Measurements from ENCODE around the gene ELAVL1. TPM values are rescaled to one million over a fixed set of nuclear protein-coding genes. Genes with fewer than 3 reads are reported as not detected.

ELAVL1 gene
- total and polyA plus RNA-seq, 12 donors, result 12.8 to 78.9 (median 44.6) TPM

DNA sequence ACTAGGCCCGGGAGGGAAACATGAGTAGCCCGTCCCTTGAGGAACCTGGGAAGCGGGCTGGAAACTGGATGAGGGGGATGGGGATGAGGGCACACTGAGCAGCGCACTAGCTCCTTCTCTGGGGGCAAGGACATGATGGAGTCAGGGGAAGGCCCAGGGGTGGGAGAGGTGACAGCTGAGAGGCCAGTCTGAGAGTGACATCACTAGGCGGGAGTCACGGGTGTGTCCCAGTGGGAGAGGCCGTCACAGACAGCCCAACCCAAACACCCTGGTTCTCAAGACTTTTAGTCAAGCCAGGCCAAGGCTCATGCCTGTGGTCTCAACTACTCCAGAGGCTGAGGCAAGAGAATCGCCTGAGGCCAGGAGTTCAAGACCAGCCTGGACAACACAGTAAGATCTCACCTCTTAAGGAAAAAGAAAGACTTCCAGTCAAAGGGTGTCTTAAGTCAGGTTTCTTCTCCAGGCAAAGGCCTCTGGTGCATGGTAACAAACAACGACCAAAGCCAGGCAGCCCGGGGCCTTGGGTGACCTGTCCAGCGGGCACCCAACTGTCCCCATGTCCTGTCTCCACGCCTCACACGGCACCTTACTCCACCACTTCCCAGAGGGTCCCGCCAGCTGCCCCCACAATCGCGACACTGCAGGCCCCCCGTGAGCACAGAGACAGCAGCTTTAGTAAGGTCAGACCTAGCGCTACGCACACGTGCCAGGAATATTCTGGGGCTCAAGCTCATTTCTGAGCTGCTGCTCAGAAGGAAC lies 36.5 kb downstream of the ELAVL1 start:
- Histone ChIP-seq H3K4me1 (replicated peaks in 1 of 2) (no peaks in the 10 kb centered on the region), H3K9me3 (replicated peaks in 1 of 3) (no peaks in the 10 kb centered on the region), H3K27me3 (no peaks in the 10 kb centered on the region), H3K36me3 (replicated peaks in 1 of 2) (peaks cover 0 to 73% of the 10 kb centered on the region in 2 donors), H3K4me3 (no peak overlapping the region), H3K27ac (no peak overlapping the region)
- intact Hi-C loops (cut with DNase I), result no loop called here
- TF ChIP-seq CTCF (IDR thresholded peaks at IDR 0.05) (no peak), POLR2A (IDR thresholded peaks at IDR 0.05) (no peak)
- WGBS, 4 donors, result 88 to 94% (median 91%) methylated on average over 18 to 20 of the region's 20 CpGs
- no peak for DNase-seq

- 89 to 98% (median 92%) methylated on average over 8 to 15 of the region's 15 CpGs for WGBS, 4 donors
- Histone ChIP-seq H3K4me1 (replicated peaks in 1 of 2) (no peaks in the 10 kb centered on the region), H3K36me3 (replicated peaks in 1 of 2) (peaks cover 0 to 73% of the 10 kb centered on the region in 2 donors), H3K27me3 (no peaks in the 10 kb centered on the region), H3K9me3 (replicated peaks in 1 of 3) (no peaks in the 10 kb centered on the region), H3K27ac (no peak overlapping the region), H3K4me3 (no peak overlapping the region)
- intact Hi-C loops (cut with DNase I), result no loop called here
- DNase-seq, result no peak
- TF ChIP-seq POLR2A (IDR thresholded peaks at IDR 0.05) (no peak), CTCF (IDR thresholded peaks at IDR 0.05) (no peak)
Observed at GRCh38 chr19:7968008-7968795, 37.2 kb downstream of the ELAVL1 start.

DNA sequence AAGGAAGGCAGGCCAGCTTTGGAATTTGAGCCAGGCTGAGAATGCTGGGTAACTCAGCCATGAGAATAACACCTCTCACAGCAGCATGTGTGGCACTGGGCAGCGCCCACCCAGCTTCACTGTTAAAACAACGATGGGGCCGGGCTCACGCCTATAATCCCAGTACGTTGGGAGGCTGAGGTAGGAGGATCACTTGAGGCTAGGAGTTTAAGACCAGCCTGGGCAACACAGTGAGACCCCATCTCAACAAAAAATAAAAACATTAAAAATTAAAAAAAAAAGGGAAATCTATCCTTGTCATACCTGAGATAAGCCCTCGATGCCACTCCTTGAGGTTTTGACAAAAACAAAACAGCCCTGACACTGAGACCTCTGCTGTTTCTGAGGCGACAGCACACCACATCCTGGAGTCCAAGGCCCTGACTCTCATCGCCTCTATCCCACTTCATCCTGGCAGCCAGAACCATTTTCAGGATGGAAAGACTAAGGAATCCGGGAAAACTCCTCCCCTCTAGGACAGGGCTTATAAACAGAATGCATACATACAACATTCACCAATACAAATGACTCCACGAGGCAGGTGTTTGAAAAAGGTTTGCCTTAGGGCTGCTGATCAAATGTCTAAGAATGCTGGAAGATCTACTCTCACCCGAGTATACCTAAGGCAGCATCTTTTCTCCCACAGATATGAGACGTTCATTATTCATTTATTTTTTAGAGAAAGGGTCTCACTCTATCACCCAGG lies 39.3 kb downstream of the ELAVL1 start:
- no peak for DNase-seq
- no peaks in the 10 kb centered on the region for H3K4me1 ChIP-seq (replicated peaks in 1 of 2)
- intact Hi-C loops (cut with DNase I), result no loop called here
- 85 to 91% (median 90%) methylated on average over 12 of the region's 12 CpGs for WGBS, 4 donors
- H3K4me3 ChIP-seq, result no peak overlapping the region
- no peaks in the 10 kb centered on the region for H3K9me3 ChIP-seq (replicated peaks in 1 of 3)
- no peak overlapping the region for H3K27ac ChIP-seq
- H3K27me3 ChIP-seq, result no peaks in the 10 kb centered on the region
- H3K36me3 ChIP-seq (replicated peaks in 1 of 2), result peaks cover 0 to 85% of the 10 kb centered on the region in 2 donors
- TF ChIP-seq CTCF (IDR thresholded peaks at IDR 0.05), result no peak
- no peak for TF ChIP-seq POLR2A (IDR thresholded peaks at IDR 0.05)

DNA sequence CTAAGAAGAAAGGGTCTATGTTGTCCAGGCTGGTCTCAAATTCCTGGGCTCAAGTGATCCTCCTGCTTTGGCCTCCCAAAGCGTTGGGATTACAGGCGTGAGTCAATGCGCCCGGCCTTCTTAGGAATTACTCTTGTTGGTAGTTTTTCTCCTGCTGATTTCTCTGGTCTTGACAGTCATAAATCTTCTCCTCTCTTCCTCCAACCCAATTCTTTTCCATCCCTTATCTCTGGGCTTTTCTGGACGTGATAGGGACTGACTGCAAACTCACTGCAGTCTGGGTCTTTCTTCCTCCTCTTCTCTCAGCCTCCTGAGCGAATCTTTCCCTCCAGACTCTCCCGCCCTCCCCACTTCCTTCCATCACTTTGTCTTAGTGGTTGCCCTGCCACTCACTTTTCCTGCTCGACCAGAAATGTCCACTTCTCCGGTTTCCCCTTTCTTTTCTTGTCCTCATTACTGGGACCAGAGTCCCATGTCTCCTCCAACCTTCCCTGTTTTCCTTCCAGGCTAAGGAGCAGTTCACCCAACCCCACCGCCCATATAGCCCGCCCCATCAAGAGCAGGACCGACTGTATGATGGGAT lies 40.1 kb downstream of the ELAVL1 start:
- TF ChIP-seq CTCF (IDR thresholded peaks at IDR 0.05) (no peak), POLR2A (IDR thresholded peaks at IDR 0.05) (no peak)
- Histone ChIP-seq H3K4me3 (no peak overlapping the region), H3K27ac (no peak overlapping the region), H3K4me1 (replicated peaks in 1 of 2) (no peaks in the 10 kb centered on the region), H3K9me3 (replicated peaks in 1 of 3) (no peaks in the 10 kb centered on the region), H3K27me3 (no peaks in the 10 kb centered on the region), H3K36me3 (replicated peaks in 1 of 2) (peaks cover 0 to 82% of the 10 kb centered on the region in 2 donors)
- no peak for DNase-seq
- intact Hi-C loops (cut with DNase I), result no loop called here
- WGBS, 4 donors, result 88 to 91% (median 90%) methylated on average over 12 of the region's 12 CpGs

Data from adrenal gland (tissue), 12 donors.